ENCODE results near the gene CST6. TPM values are rescaled to one million over a fixed set of nuclear protein-coding genes. Genes with fewer than 3 reads are reported as not detected.

The CST6 gene
- polyA plus RNA-seq, 1 experiment = 5.9 TPM

DNA sequence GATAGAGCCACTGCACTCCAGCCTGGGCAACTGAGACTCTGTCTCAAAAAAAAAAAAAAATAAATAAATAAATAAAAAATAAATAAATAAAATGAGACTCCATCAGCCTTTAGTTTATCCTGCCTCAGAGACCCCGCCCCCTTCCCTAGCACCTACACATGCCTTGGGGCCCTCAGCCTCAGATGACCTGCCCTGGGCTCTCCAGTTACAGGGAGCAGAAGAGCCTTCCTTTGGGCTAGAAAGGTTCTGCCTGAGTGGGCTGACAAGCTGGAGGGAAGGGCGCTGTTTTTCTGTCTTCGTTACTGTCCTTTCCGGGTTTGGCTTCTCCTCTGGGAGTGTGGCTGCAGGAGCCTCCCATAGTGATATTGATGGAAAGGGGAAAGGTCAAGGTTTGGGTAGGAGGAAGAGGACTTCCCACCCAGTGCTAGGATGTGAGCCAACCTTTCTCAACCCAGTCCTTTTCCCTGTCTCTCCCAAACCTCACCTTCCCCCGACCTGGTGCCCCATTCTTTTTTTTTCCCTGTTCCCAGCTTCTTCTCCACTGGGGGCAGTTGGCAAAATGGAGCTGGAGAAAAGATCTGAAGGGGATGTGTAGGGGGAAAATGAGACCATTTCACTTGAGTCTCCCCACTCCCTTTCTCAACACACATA, 38.9 kb downstream of the CST6 start:
- TF ChIP-seq CTCF (IDR thresholded peaks at IDR 0.05; ENCODE audit: insufficient read depth, low read depth, low read length) = 0 out of 2 replicates have a peak, but pooled peaks have one; percentile 6
- Histone ChIP-seq H3K27me3 (ENCODE audit: control insufficient read depth, insufficient read depth, low read length) (no peaks in the 10 kb centered on the region), H3K4me3 (ENCODE audit: low read depth, low read length) (no peak overlapping the region), H3K36me3 (ENCODE audit: control insufficient read depth, insufficient read depth, low read length) (peaks cover 6% of the 10 kb centered on the region)
- CTCF ChIA-PET = interaction anchor here (1.1 to 10.8 kb wide), 7 partner anchors 10 to 339 kb away, joined by 3 to 125 read pairs (median 5); partner anchors contain the start of genes KAT5 and PACS1
- no peak for DNase-seq (ENCODE audit: low read depth)
- POLR2A ChIA-PET = no interaction called here

DNA sequence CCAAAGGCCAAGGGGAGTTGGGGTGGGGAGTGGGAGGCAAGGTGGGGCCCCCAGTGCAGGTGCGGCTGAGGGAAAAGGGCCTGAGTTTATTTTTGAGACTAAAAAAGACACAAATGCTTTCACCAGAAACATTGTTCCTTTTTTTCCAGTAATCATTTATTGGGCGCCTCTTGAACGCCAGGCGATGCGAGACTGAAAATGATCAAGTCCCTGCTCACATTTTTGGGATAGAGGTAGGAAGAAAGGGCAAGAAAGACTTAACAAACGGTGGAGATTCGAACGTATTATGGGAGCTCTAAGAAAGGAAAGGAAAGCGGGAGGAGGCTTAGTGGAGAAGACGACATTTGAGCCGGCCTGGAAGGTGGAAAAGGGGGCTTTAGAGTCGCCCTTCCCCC, 39.6 kb downstream of the CST6 start:
- H3K36me3 ChIP-seq (ENCODE audit: control insufficient read depth, insufficient read depth, low read length) = peaks cover 6% of the 10 kb centered on the region
- ChIA-PET POLR2A (interaction anchor here (1.0 kb wide), 1 partner anchor 16 kb away, joined by 6 read pairs; no protein-coding TSS in a partner anchor), CTCF (interaction anchor here (1.3 to 10.8 kb wide), 6 partner anchors 9 to 281 kb away, joined by 4 to 125 read pairs (median 5); partner anchors contain the start of gene PACS1)
- no peak for TF ChIP-seq CTCF (IDR thresholded peaks at IDR 0.05; ENCODE audit: insufficient read depth, low read depth, low read length)
- H3K27me3 ChIP-seq (ENCODE audit: control insufficient read depth, insufficient read depth, low read length) = no peaks in the 10 kb centered on the region
- DNase-seq (ENCODE audit: low read depth) = no peak
- peak overlapping the region; percentile 53 for H3K4me3 ChIP-seq (ENCODE audit: low read depth, low read length)

- no peak for TF ChIP-seq CTCF (IDR thresholded peaks at IDR 0.05; ENCODE audit: insufficient read depth, low read depth, low read length)
- CTCF ChIA-PET = interaction anchor here (0.8 to 10.8 kb wide), 8 partner anchors 9 to 282 kb away, joined by 4 to 125 read pairs (median 5); partner anchors contain the start of gene PACS1
- POLR2A ChIA-PET = interaction anchor here (0.6 to 1.0 kb wide), 4 partner anchors 14 to 545 kb away, joined by 3 to 6 read pairs (median 4); no protein-coding TSS in a partner anchor
- peak; percentile 92 for DNase-seq (ENCODE audit: low read depth)
- peak within 1 kb of the TSS; percentile 88 for H3K4me3 ChIP-seq (ENCODE audit: low read depth, low read length)
- no peaks in the 10 kb centered on the region for H3K27me3 ChIP-seq (ENCODE audit: control insufficient read depth, insufficient read depth, low read length)
- H3K36me3 ChIP-seq (ENCODE audit: control insufficient read depth, insufficient read depth, low read length) = peaks cover 10% of the 10 kb centered on the region
Observed at GRCh38 chr11:66051766-66052663, 40.2 kb downstream of the CST6 start, which contains the start of gene SF3B2. SF3B2 (plus strand) TSS chr11:66052364; CDS start chr11:66052385, 21 bp downstream.

DNA sequence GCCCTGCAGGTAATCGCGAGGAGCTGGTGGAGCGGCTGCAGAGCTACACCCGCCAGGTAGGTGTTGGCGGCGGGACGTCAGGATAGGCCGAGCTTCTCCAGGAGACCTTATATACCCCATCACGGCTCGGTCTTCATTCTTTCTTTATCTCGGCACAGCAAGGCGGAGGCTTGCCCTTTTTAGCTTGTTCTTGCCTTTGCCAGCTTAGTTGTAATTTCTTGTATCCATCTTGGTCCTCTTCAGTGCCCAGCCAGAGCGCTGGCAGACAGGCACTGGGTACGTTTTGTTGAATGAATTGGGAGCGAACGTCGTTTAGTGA, 40.8 kb downstream of the CST6 start:
- CTCF ChIA-PET = interaction anchor here (1.1 to 10.8 kb wide), 5 partner anchors 11 to 282 kb away, joined by 3 to 125 read pairs (median 5); partner anchors contain the start of gene PACS1
- Histone ChIP-seq H3K36me3 (ENCODE audit: control insufficient read depth, insufficient read depth, low read length) (peaks cover 12% of the 10 kb centered on the region), H3K4me3 (ENCODE audit: low read depth, low read length) (peak overlapping the region; percentile 88), H3K27me3 (ENCODE audit: control insufficient read depth, insufficient read depth, low read length) (no peaks in the 10 kb centered on the region)
- no peak for DNase-seq (ENCODE audit: low read depth)
- no peak for TF ChIP-seq CTCF (IDR thresholded peaks at IDR 0.05; ENCODE audit: insufficient read depth, low read depth, low read length)
- POLR2A ChIA-PET = no interaction called here

- POLR2A ChIA-PET = no interaction called here
- CTCF ChIA-PET = interaction anchor here (1.2 to 10.8 kb wide), 4 partner anchors 10 to 67 kb away, joined by 3 to 125 read pairs (median 8); partner anchors contain the start of gene PACS1
- no peak for DNase-seq (ENCODE audit: low read depth)
- Histone ChIP-seq H3K27me3 (ENCODE audit: control insufficient read depth, insufficient read depth, low read length) (no peaks in the 10 kb centered on the region), H3K4me3 (ENCODE audit: low read depth, low read length) (no peak overlapping the region), H3K36me3 (ENCODE audit: control insufficient read depth, insufficient read depth, low read length) (peaks cover 29% of the 10 kb centered on the region)
- no peak for TF ChIP-seq CTCF (IDR thresholded peaks at IDR 0.05; ENCODE audit: insufficient read depth, low read depth, low read length)
Observed at GRCh38 chr11:66055021-66055420, 43.2 kb downstream of the CST6 start.

All from BJ (cell line).